ENCODE measurements around the gene ZNF235.
"Not testable (repeated sequence)": the region's sequence is repeated elsewhere in the genome, so short reads cannot be mapped to it uniquely, and the experiment has no call there.

ZNF235 gene

GRCh38 chr19:44304659-44305193, at the start of gene ZNF235:
Gene ZNF235, minus strand, starts transcription at chr19:44305025. Its CDS starts 1,621 bp downstream, at chr19:44303404.
- peak; percentile 79 for DNase-seq (ENCODE audit: low spot score)

- DNase-seq (ENCODE audit: low spot score): no peak
Measured at GRCh38 chr19:44346556-44346955, 41.7 kb upstream of the ZNF235 start.

- no peak for DNase-seq (ENCODE audit: low spot score)
Measured at GRCh38 chr19:44345959-44346358, 41.1 kb upstream of the ZNF235 start.

- no peak for DNase-seq (ENCODE audit: low spot score)
Measured at GRCh38 chr19:44344255-44344654, 39.4 kb upstream of the ZNF235 start.

DNA sequence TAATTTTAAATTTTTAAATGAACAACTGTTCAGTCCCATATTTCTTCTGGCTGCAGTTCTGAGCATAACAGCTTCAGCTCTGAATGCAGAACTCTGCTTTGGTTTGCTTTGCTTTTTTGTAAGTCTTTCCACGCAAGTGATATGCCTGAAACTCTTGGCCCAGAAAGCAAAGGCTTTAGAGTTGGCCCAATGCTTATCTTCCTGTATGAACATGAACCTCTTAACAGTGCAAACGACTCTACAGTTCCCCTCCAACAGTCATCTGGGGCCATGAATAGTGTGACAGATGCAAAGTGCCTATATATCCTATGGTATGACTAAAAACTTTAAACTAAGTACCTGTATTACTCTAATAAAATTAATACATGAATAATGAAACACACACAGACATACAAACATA, 37.0 kb upstream of the ZNF235 start:
- DNase-seq (ENCODE audit: low spot score): no peak

GRCh38 chr19:44334639-44335038, 29.8 kb upstream of the ZNF235 start:
- DNase-seq (ENCODE audit: low spot score): not testable (repeated sequence)

DNA sequence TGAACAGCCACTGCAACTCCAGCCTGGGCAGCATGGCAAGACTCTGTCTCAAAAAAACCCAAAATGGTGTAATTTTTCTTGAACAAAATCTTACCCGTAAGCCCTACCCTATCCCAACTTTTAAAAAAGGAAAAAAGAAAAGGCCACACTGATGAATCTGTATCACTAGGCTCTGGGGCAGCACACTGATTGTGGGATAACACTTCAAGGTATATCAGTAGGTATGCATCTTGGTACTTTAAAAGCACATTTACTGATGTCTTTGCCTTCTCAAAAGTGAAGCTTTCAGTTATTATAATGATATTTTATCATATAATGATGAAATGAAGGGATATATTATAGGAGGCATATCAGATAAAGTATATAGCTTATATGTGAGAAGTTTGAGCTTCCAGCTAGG, 27.3 kb upstream of the ZNF235 start:
- no peak for DNase-seq (ENCODE audit: low spot score)

GRCh38 chr19:44315883-44316282, 11.1 kb upstream of the ZNF235 start:
- no peak for DNase-seq (ENCODE audit: low spot score)

- DNase-seq (ENCODE audit: low spot score): no peak
Measured at GRCh38 chr19:44313231-44313630, 8.4 kb upstream of the ZNF235 start.

GRCh38 chr19:44308011-44308410, 3.2 kb upstream of the ZNF235 start:
- DNase-seq (ENCODE audit: low spot score): no peak

- no peak for DNase-seq (ENCODE audit: low spot score)
Measured at GRCh38 chr19:44306283-44306682, 1.5 kb upstream of the ZNF235 start.

DNA sequence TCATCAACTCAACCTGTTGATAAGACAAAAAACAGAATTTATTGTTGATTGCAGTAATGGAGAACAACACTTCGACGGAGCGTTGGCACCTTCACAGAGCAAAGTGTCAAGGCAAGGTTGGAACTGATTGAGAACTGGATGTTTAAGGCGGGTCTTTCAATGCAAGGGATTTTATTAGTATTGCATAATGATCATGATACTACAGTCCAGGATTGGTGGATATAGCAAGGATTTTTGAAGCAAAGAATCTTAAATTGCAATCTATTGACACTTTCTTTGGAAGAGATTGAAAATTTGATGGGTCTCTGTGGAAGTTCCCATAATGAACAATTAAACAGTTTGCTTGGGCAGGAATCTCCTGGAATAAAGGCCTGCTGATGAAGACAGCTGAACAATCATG, 632 bp upstream of the ZNF235 start:
- no peak for DNase-seq (ENCODE audit: low spot score)

DNA sequence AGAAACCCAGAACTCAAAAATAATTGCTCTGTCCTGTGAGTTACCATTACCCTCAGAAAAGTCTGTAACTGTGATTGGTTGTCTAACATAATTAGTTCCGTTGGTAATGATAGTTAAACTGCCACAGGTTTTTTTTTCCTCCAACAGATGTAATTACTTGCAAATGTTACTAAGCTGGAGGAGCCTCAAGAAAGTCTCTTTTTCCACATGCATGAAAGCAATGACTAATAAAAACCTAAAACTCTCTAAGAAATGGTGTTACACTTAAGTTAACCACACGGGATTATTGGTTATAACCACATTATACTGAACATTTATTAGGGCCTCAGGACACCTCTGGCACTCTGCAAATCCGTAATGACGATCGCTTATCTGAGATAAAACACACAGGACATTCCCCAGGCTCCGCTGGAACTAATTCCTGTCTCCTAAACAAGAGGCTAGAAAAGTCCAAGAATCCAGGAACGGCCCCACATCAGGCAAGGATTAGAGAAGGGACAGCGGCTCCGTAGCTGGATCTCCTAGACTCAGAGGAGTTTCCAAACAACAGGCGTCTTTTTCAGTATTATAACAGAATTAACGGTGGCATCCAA, 753 bp downstream of the ZNF235 start:
- no peak for DNase-seq (ENCODE audit: low spot score)

- no peak for DNase-seq (ENCODE audit: low spot score)
Measured at GRCh38 chr19:44303320-44303719, 1.5 kb downstream of the ZNF235 start.

DNA sequence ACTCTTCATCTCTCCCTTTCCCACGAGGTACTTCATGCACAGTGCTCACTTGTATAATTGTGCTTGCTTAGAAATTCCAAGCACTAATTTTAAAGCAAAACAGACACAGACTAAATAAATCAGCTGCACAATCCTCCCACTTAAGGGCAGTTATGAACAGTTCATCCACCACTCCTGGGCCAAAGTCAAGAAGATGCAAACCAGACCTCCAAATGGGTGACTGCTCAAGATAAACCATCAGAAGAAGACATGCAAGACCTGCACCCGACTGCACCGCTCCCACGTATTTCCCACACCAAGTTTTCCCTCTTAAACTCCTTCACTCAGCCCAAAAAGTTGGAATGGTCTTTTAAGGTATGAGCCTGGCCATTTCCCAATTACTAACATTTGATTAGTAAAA, 19.9 kb downstream of the ZNF235 start:
- DNase-seq (ENCODE audit: low spot score): no peak

DNA sequence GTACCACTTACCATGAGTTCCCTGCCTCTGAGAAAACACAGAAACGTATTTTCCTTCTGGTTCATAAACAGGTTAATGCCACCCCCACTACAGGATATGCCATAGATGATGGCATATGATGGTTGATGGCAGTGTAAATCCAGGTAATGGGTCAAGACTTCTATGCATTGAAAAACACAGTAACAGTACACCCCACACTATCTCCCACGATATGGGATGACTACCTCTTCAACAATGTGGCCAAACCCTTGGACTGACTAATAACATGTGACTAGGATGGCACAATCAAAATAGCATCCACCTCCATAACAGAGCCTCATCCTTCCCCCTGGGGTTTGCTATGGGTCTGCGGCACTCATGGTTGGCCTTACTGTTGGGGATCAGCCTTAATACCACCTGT, 22.0 kb downstream of the ZNF235 start:
- no peak for DNase-seq (ENCODE audit: low spot score)

DNA sequence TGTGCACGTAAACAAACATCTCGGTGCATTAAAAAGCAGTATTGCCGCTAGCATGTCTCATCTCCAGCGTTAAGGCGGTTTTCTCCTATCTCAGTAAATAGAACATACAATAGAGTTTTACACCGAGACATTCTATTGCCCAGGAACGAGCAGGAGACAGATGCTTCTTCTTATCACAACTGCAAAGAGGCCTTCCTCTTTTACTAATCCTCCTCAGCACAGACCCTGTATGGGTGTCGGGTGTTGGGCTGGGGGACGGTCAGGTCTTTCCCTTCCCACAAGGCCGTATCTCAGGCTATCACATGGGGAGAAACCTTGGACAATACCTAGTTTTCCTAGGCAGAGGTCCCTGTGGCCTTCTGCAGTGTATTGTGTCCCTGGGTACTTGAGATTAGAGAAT, 23.9 kb downstream of the ZNF235 start:
- no peak for DNase-seq (ENCODE audit: low spot score)

- DNase-seq (ENCODE audit: low spot score): no peak
Measured at GRCh38 chr19:44278181-44278690, 26.6 kb downstream of the ZNF235 start.

GRCh38 chr19:44277331-44277730, 27.5 kb downstream of the ZNF235 start:
- no peak for DNase-seq (ENCODE audit: low spot score)

GRCh38 chr19:44260695-44261446, 44.0 kb downstream of the ZNF235 start:
- DNase-seq (ENCODE audit: low spot score): no peak

- no peak for DNase-seq (ENCODE audit: low spot score)
Measured at GRCh38 chr19:44260343-44260681, 44.5 kb downstream of the ZNF235 start.

- no peak for DNase-seq (ENCODE audit: low spot score)
Measured at GRCh38 chr19:44258835-44259413, 45.9 kb downstream of the ZNF235 start.

- DNase-seq (ENCODE audit: low spot score): no peak
Measured at GRCh38 chr19:44258136-44258535, 46.7 kb downstream of the ZNF235 start.
